GM12872 (cell line): ENCODE results near the gene CD27.

Source experiments
- TF ChIP-seq, protein P1 (sequence below): IDR thresholded peaks from 3 replicates; pipeline ENCODE4 v1.5.1; 2011; ENCODE audit warnings: low read depth, mild to moderate bottlenecking, low read length, moderate library complexity; ENCODE audit not compliant: insufficient read depth

Gene CD27

GRCh38 chr12:6440391-6440790, 4.4 kb upstream of the CD27 start:
- TF ChIP-seq, protein P1, sequence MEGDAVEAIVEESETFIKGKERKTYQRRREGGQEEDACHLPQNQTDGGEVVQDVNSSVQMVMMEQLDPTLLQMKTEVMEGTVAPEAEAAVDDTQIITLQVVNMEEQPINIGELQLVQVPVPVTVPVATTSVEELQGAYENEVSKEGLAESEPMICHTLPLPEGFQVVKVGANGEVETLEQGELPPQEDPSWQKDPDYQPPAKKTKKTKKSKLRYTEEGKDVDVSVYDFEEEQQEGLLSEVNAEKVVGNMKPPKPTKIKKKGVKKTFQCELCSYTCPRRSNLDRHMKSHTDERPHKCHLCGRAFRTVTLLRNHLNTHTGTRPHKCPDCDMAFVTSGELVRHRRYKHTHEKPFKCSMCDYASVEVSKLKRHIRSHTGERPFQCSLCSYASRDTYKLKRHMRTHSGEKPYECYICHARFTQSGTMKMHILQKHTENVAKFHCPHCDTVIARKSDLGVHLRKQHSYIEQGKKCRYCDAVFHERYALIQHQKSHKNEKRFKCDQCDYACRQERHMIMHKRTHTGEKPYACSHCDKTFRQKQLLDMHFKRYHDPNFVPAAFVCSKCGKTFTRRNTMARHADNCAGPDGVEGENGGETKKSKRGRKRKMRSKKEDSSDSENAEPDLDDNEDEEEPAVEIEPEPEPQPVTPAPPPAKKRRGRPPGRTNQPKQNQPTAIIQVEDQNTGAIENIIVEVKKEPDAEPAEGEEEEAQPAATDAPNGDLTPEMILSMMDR = no peak

DNA sequence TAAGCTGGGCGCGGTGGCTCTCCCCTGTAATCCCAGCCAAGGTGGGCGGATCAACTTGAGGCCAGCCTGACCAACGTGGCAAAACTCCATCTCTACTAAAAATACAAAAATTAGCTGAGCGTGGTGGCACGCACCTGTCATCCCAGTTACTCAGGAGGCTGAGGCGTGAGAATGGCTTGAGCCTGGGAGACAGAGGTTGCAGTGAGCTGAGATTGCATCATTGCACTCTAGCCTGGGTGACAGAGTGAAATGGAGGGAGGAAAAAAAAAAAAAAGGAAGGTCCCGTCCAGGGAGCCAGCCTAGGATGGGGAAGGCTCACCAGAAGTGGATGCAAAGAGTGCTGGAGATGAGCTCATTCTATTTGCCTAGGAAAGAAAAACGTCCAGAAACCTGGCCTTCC, 1.9 kb upstream of the CD27 start:
- TF ChIP-seq, protein P1 = no peak

DNA sequence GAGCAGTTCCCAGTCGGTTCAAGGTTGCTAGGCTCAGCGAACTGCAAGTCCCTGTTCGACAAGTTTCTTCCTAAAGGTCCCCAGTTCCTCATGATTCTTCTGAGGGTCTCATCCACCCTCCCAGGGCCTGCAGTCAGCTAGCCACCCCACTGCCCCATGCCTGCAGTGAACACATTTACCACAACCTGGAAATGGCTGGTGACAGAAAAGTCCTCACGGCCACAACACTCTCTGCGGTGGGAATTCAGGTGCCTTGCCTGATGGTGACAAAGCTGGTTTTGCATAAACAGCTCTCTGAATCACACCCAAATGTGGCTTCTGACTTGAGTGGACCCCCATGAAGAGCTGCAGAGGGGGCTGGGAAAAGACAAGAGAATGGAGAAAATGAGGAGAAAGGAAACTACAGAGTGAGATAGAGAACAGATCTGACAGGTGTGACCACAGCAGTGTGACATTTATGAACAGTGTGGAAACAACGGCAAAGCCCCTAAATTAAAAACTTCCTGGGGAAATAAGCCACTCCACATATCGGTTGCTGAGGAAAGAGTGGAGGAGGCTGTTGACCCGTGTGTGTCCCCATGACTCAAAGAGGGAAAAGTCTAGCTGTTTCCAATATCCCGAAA, 1.3 kb upstream of the CD27 start:
- TF ChIP-seq, protein P1 = no peak

- TF ChIP-seq, protein P1 = peak; percentile 15; the same call in 1 of the 3 replicates
Measured at GRCh38 chr12:6444031-6444430, 724 bp upstream of the CD27 start.

GRCh38 chr12:6450091-6450868, 5.5 kb downstream of the CD27 start:
- TF ChIP-seq, protein P1 = no peak

GRCh38 chr12:6450869-6451347, 6.2 kb downstream of the CD27 start:
- TF ChIP-seq, protein P1 = no peak

DNA sequence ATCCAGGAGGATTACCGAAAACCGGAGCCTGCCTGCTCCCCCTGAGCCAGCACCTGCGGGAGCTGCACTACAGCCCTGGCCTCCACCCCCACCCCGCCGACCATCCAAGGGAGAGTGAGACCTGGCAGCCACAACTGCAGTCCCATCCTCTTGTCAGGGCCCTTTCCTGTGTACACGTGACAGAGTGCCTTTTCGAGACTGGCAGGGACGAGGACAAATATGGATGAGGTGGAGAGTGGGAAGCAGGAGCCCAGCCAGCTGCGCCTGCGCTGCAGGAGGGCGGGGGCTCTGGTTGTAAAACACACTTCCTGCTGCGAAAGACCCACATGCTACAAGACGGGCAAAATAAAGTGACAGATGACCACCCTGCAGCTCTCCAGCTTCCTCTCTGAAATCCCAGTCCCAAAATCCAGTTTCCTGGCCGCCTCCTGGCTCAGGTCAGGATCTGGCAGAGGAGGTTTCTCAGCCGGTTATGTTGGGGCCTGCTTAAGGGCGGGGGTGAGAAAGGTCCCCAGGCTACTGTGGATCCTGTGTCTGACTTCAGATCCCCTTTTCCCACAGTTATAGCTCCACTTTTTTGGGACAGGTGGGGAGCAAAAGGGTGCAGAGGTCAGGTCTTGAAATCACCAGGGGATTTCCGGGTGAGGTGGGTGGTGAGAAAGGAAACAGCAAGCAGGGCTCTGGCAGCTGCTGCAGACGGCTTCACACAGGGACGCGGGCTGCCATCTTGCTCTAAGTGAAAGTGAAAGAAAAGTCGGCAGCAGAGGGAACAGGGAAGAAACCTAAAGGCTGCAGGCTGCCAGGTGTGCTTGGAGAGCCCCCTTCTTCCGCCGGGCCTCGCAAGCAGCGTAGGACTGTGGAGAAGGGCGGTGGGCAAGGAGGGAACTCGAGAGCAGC, 6.8 kb downstream of the CD27 start, which contains the start of gene TAPBPL:
TSS of gene TAPBPL (plus strand) at position 695 of the 897 bp plus-strand sequence. CDS start 207 bp downstream, outside the sequence.
- TF ChIP-seq, protein P1 = no peak
